Renal cortex interstitium (tissue), 11 donors: Measurements from ENCODE around the gene IL2RA. TPM values are rescaled to one million over a fixed set of nuclear protein-coding genes. Genes with fewer than 3 reads are reported as not detected.
"Not testable (repeated sequence)": the region's sequence is repeated elsewhere in the genome, so short reads cannot be mapped to it uniquely, and the experiment has no call there.

Source experiments
- DNase-seq, 11 donors: peaks; one replicate each; pipeline ENCODE4 v3.0.0-alpha.2; 2013; ENCODE audit warnings: low read depth in 9 of 11, low spot score in 4 of 11; ENCODE audit errors: extremely low read depth in 1 of 11
- polyA plus RNA-seq, 3 donors: library from polyadenylated mRNA; unstranded; fragments of 120-200 nt; gene quantifications; one replicate each; pipeline ENCODE4 v1.2.1, GENCODE V29; 2013; ENCODE audit not compliant: insufficient read length in 3 of 3

Gene IL2RA
- polyA plus RNA-seq, 3 donors = 0.10 TPM; not detected in 2

GRCh38 chr10:5971886-5972285 is 90.3 kb downstream of the IL2RA start:
- DNase-seq = no peak

GRCh38 chr10:5971315-5971832 is 90.8 kb downstream of the IL2RA start:
- DNase-seq = no peak

- DNase-seq = no peak
Observed at GRCh38 chr10:5970527-5970926, 91.6 kb downstream of the IL2RA start.

GRCh38 chr10:5970066-5970465 is 92.1 kb downstream of the IL2RA start:
- DNase-seq = no peak

GRCh38 chr10:5968681-5969453 is 93.3 kb downstream of the IL2RA start:
- DNase-seq = no peak

- no peak for DNase-seq
Observed at GRCh38 chr10:5968037-5968680, 94.0 kb downstream of the IL2RA start.

- no peak for DNase-seq
Observed at GRCh38 chr10:5965266-5965665, 96.9 kb downstream of the IL2RA start.

GRCh38 chr10:5964736-5965135 is 97.4 kb downstream of the IL2RA start:
- no peak for DNase-seq

- DNase-seq = no peak
Observed at GRCh38 chr10:5963591-5963990, 98.6 kb downstream of the IL2RA start.

GRCh38 chr10:5963071-5963470 is 99.1 kb downstream of the IL2RA start:
- DNase-seq = no peak

GRCh38 chr10:5962358-5962940 is 99.7 kb downstream of the IL2RA start:
- not testable (repeated sequence) for DNase-seq

- DNase-seq = no peak
Observed at GRCh38 chr10:5961405-5962100, 100.6 kb downstream of the IL2RA start.

GRCh38 chr10:5960973-5961275 is 101.2 kb downstream of the IL2RA start:
- DNase-seq = not testable (repeated sequence)

Other genes with a start within 250 kb of the IL2RA start
- 100 to 1,000 TPM; 284 to 348 (median 304) TPM for gene GDI2, start 248.9 kb downstream of the IL2RA start, polyA plus RNA-seq
- gene ANKRD16, start 172.5 kb downstream of the IL2RA start, polyA plus RNA-seq = 10 to 100 TPM in 2 of 3 donors, 1 to 10 TPM in 1; 9.3 to 12.8 (median 12.5) TPM
- 10 to 100 TPM; 72.2 to 93.5 (median 76.7) TPM for gene FBH1, start 172.1 kb downstream of the IL2RA start, polyA plus RNA-seq
- 1 to 10 TPM; 1.6 to 2.4 (median 1.7) TPM for gene IL15RA, start 84.8 kb downstream of the IL2RA start, polyA plus RNA-seq
- 100 to 1,000 TPM; 149 to 203 (median 163) TPM for gene RBM17, start 26.7 kb upstream of the IL2RA start, polyA plus RNA-seq
- gene PFKFB3, start 140.6 kb upstream of the IL2RA start, polyA plus RNA-seq = 10 to 100 TPM; 25.3 to 63.3 (median 31.4) TPM